H1 (cell line): ENCODE data around the gene PAOX. TPM values are rescaled to one million over a fixed set of nuclear protein-coding genes. Genes with fewer than 3 reads are reported as not detected.
"Not testable (repeated sequence)": the region's sequence is repeated elsewhere in the genome, so short reads cannot be mapped to it uniquely, and the experiment has no call there.

ENCODE experiments used
- CTCF ChIA-PET: fragments of 300-600 bp; sonication (Branson Sonifier 250); formaldehyde crosslinking; loops from one replicate; lab custom pipeline; 2021; ENCODE audit not compliant: partially characterized antibody; lab: Charles Lee
- POLR2A ChIA-PET: fragments of 300-600 bp; sonication (Branson Sonifier 250); formaldehyde crosslinking; loops from one replicate; lab custom pipeline; 2021; ENCODE audit warnings: inconsistent platforms; ENCODE audit not compliant: partially characterized antibody; lab: Charles Lee
- DNase-seq, 2 experiments: peaks; one replicate each; pipeline versions ENCODE4 v3.0.0 to v3.0.0-alpha.2; 2010 to 2022; ENCODE audit warnings: low spot score in 2 of 2, low read depth in 1 of 2, mixed read lengths in 1 of 2
- FAIRE-seq: peaks from 2 replicates; lab custom pipeline; 2011; peaks lifted over from hg19 to GRCh38; lab: Jason Lieb, UNC
- H2AFZ ChIP-seq: 2 replicates; pipeline ENCODE4 v1.8.1; 2012; ENCODE audit warnings: low read length, inconsistent platforms
- H2AK5ac ChIP-seq: 2 replicates; pipeline ENCODE4 v1.6.1; 2013; ENCODE audit warnings: low read depth, low read length
- H2BK120ac ChIP-seq: replicated peaks from 2 replicates; pipeline ENCODE3; 2013; ENCODE audit warnings: low read depth, low read length, inconsistent platforms
- H2BK12ac ChIP-seq: 2 replicates; pipeline ENCODE4 v1.6.1; 2013; ENCODE audit warnings: low read depth, low read length
- H2BK15ac ChIP-seq: 2 replicates; pipeline ENCODE4 v1.6.1; 2013; ENCODE audit warnings: low read length
- H2BK20ac ChIP-seq: 2 replicates; pipeline ENCODE4 v1.6.1; 2013; ENCODE audit warnings: low read length
- H2BK5ac ChIP-seq: 2 replicates; pipeline ENCODE4 v1.6.1; 2013; ENCODE audit warnings: low read depth, low read length
- H3K14ac ChIP-seq: 2 replicates; pipeline ENCODE4 v1.6.1; 2013; ENCODE audit warnings: inconsistent platforms; ENCODE audit not compliant: insufficient read length
- H3K18ac ChIP-seq: 2 replicates; pipeline ENCODE4 v1.6.1; 2013; ENCODE audit warnings: low read length; ENCODE audit errors: extremely low read depth
- H3K23ac ChIP-seq: 2 replicates; pipeline ENCODE4 v1.6.1; 2013; ENCODE audit warnings: inconsistent platforms; ENCODE audit not compliant: insufficient read length
- H3K23me2 ChIP-seq: 2 replicates; pipeline ENCODE4 v1.6.1; 2013; ENCODE audit warnings: low read depth, low read length
- H3K27ac ChIP-seq: 2 replicates; pipeline ENCODE4 v1.6.1; 2011; ENCODE audit warnings: low read depth, low read length, inconsistent platforms
- H3K27me3 ChIP-seq, 4 experiments: replicated peaks in 1 of 4; 1 replicate in 1 of 4; 2 replicates in 3 of 4; pipeline versions ENCODE4 v1.6.1 to v1.8.1; 2011 to 2013; ENCODE audit warnings: low read length in 3 of 4, mild to moderate bottlenecking in 3 of 4, inconsistent platforms in 2 of 4, mixed read lengths in 2 of 4, moderate library complexity in 1 of 4; ENCODE audit not compliant: control insufficient read depth in 3 of 4, insufficient read depth in 3 of 4; ENCODE audit errors: extremely low read depth in 1 of 4
- H3K36me3 ChIP-seq, 4 experiments: 2 replicates each; pipeline versions ENCODE4 v1.6.1 to v1.8.1; 2011 to 2013; ENCODE audit warnings: mild to moderate bottlenecking in 4 of 4, low read length in 3 of 4, moderate library complexity in 2 of 4, control low read depth in 1 of 4, inconsistent platforms in 1 of 4; ENCODE audit not compliant: insufficient read depth in 4 of 4, control insufficient read depth in 2 of 4
- H3K4ac ChIP-seq: replicated peaks from 2 replicates; pipeline ENCODE3; 2013; ENCODE audit warnings: low read length, low read depth, mixed read lengths, inconsistent platforms; ENCODE audit not compliant: insufficient read length
- H3K4me1 ChIP-seq, 4 experiments: replicated peaks in 1 of 4; 1 replicate in 1 of 4; 2 replicates in 3 of 4; pipeline versions ENCODE4 v1.6.1 to v1.8.1; 2011 to 2013; ENCODE audit warnings: low read length in 3 of 4, inconsistent platforms in 2 of 4, mixed read lengths in 1 of 4; ENCODE audit not compliant: insufficient read depth in 4 of 4, control insufficient read depth in 3 of 4
- H3K4me2 ChIP-seq, 2 experiments: 2 replicates each; pipeline versions ENCODE4 v1.6.1 to v1.8.1; 2011 to 2013; ENCODE audit warnings: low read depth in 2 of 2, low read length in 2 of 2, control low read depth in 1 of 2, inconsistent platforms in 1 of 2, mild to moderate bottlenecking in 1 of 2; ENCODE audit not compliant: insufficient read depth in 1 of 2
- H3K4me3 ChIP-seq, 4 experiments: fragments of 200-600, 300-600 bp in 1 of 4; sonication (generic), shearing (Covaris generic), sonication (Bioruptor Twin) in 1 of 4; 2 replicates each; pipeline versions ENCODE4 v1.5.1 to v1.8.1; 2011 to 2016; ENCODE audit warnings: low read length in 4 of 4, low read depth in 3 of 4, control low read depth in 2 of 4, inconsistent platforms in 2 of 4, mild to moderate bottlenecking in 2 of 4, mixed read lengths in 1 of 4, moderate library complexity in 1 of 4; ENCODE audit not compliant: insufficient read depth in 2 of 4; ENCODE audit errors: extremely low read depth in 1 of 4
- H3K56ac ChIP-seq: replicated peaks from 2 replicates; pipeline ENCODE3; 2013; ENCODE audit warnings: low read depth, mild to moderate bottlenecking, mixed read lengths, low read length, inconsistent platforms; ENCODE audit not compliant: insufficient read length
- H3K79me1 ChIP-seq: 2 replicates; pipeline ENCODE4 v1.6.1; 2013; ENCODE audit warnings: low read depth, low read length, control low read depth
- H3K79me2 ChIP-seq, 2 experiments: 2 replicates each; pipeline versions ENCODE4 v1.6.1 to v1.8.1; 2012 to 2013; ENCODE audit warnings: low read length in 2 of 2, mild to moderate bottlenecking in 2 of 2, inconsistent platforms in 1 of 2; ENCODE audit not compliant: insufficient read depth in 2 of 2, control insufficient read depth in 1 of 2
- H3K9ac ChIP-seq, 4 experiments: replicated peaks in 1 of 4; 1 replicate in 1 of 4; 2 replicates in 3 of 4; pipeline versions ENCODE4 v1.6.1 to v1.8.1; 2011 to 2013; ENCODE audit warnings: low read depth in 3 of 4, low read length in 3 of 4, control low read depth in 2 of 4, mild to moderate bottlenecking in 2 of 4, moderate library complexity in 2 of 4, inconsistent platforms in 1 of 4; ENCODE audit errors: extremely low read depth in 1 of 4
- H3K9me3 ChIP-seq, 2 experiments: 2 replicates each; pipeline versions ENCODE4 v1.6.1 to v1.8.1; 2012 to 2013; ENCODE audit warnings: mild to moderate bottlenecking in 2 of 2, moderate library complexity in 2 of 2, control low read depth in 1 of 2, inconsistent platforms in 1 of 2, low read depth in 1 of 2, low read length in 1 of 2, mixed read lengths in 1 of 2; ENCODE audit not compliant: insufficient read depth in 2 of 2
- H4K20me1 ChIP-seq, 2 experiments: replicated peaks in 1 of 2; 2 replicates each; pipeline versions ENCODE3 to v1.8.1; 2011 to 2013; ENCODE audit warnings: inconsistent platforms in 2 of 2, low read length in 2 of 2, mild to moderate bottlenecking in 1 of 2; ENCODE audit not compliant: insufficient read depth in 2 of 2, control insufficient read depth in 1 of 2
- H4K5ac ChIP-seq: 2 replicates; pipeline ENCODE4 v1.6.1; 2013; ENCODE audit warnings: low read length, low read depth, mixed read lengths, inconsistent platforms; ENCODE audit not compliant: insufficient read length
- H4K8ac ChIP-seq: 2 replicates; pipeline ENCODE4 v1.8.0; 2013; ENCODE audit warnings: mild to moderate bottlenecking, moderate library complexity, low read length, inconsistent platforms; ENCODE audit not compliant: insufficient read depth; ENCODE audit errors: extremely low read depth
- H4K91ac ChIP-seq: replicated peaks from 2 replicates; pipeline ENCODE3; 2013; ENCODE audit warnings: low read length, mixed read lengths, inconsistent platforms; ENCODE audit not compliant: insufficient read length
- WGBS, 2 experiments: shearing (Covaris generic) in 1 of 2; methylation state at CpG; one replicate each; pipeline versions ENCODE4 v1.1.6 to v1.1.7; 2013 to 2015; ENCODE audit warnings: low lambda C conversion rate in 2 of 2, mixed read lengths in 2 of 2, inconsistent platforms in 1 of 2, low coverage in 1 of 2, missing lambda C conversion rate in 1 of 2; ENCODE audit not compliant: insufficient replicate concordance in 2 of 2, insufficient coverage in 1 of 2, insufficient read length in 1 of 2; ENCODE audit errors: extremely low coverage in 1 of 2, missing lambda C conversion rate in 1 of 2; 5-methylcytosine and 5-hydroxymethylcytosine counted together
- polyA plus RNA-seq, 7 experiments: library from polyadenylated mRNA; depleted of rRNA in 3 of 7; stranded (reverse) in 5 of 7; unstranded in 2 of 7; fragments of >200 nt in 5 of 7; fragments of 200-250 nt in 2 of 7; gene quantifications; 1 replicate in 5 of 7; 2 replicates in 1 of 7; 4 replicates in 1 of 7; pipeline versions ENCODE4 v1.2.1 to v1.2.3, GENCODE V29; 2011 to 2013; ENCODE audit warnings: missing spikeins in 2 of 7, mixed read lengths in 2 of 7
- total RNA-seq: library from RNA; stranded (reverse); fragmentation: NEBNext Ultra II Directional; extraction: Animal tissue kit (Norgen Biotek cat#: 25700); gene quantifications from 2 replicates; pipeline ENCODE4 v1.2.1, GENCODE V29; 2021

The PAOX gene
- total and polyA plus RNA-seq, 2 of the 8 experiments (the other 6 are each of a cell fraction or from before 2014, with no cell fraction given): 3.7 to 4.3 TPM

GRCh38 chr10:133367461-133367860, 11.6 kb upstream of the PAOX start:
- H3K27ac ChIP-seq, H3K4me1 ChIP-seq: not testable (repeated sequence)
- H3K36me3 ChIP-seq: peaks cover 23 to 55% (median 48%) of the 10 kb centered on the region in 4 experiments

More at GRCh38 chr10:133367461-133367860, 11.6 kb upstream of the PAOX start:
- H2BK12ac ChIP-seq, H3K79me1 ChIP-seq, H3K27me3 ChIP-seq, H2AK5ac ChIP-seq, H3K23me2 ChIP-seq, H4K91ac ChIP-seq, H4K8ac ChIP-seq, H2AFZ ChIP-seq, H2BK15ac ChIP-seq, H3K56ac ChIP-seq, H3K79me2 ChIP-seq, CTCF ChIA-PET, H2BK20ac ChIP-seq, H3K18ac ChIP-seq, H2BK120ac ChIP-seq, H4K5ac ChIP-seq, H2BK5ac ChIP-seq, H3K9ac ChIP-seq, H3K14ac ChIP-seq, DNase-seq, H3K23ac ChIP-seq, H3K4me3 ChIP-seq, H3K4me2 ChIP-seq, H3K9me3 ChIP-seq, H3K4ac ChIP-seq, FAIRE-seq: not testable (repeated sequence)
- H4K20me1 ChIP-seq: peaks cover 3 to 14% of the 10 kb centered on the region in 2 experiments
- WGBS, 2 experiments: 92% methylated on average over 2 of the region's 7 CpGs; no CpG with 5 or more reads in 1 of the 2 experiments
- POLR2A ChIA-PET: interaction anchor here (1.6 kb wide), 1 partner anchor 10 kb away, joined by 6 read pairs; the partner anchor contains the start of gene FUOM
